Activated T-helper 1 cell treated with Interleukin-2 at 50 U/mL for 16 hours (primary cell): ENCODE results near the gene SPRY4.
"Not testable (repeated sequence)": the region's sequence is repeated elsewhere in the genome, so short reads cannot be mapped to it uniquely, and the experiment has no call there.

Source experiments
- DNase-seq: peaks from one replicate; pipeline ENCODE4 v3.0.0-alpha.2; 2020; ENCODE audit warnings: low read depth

SPRY4 gene, protein sequence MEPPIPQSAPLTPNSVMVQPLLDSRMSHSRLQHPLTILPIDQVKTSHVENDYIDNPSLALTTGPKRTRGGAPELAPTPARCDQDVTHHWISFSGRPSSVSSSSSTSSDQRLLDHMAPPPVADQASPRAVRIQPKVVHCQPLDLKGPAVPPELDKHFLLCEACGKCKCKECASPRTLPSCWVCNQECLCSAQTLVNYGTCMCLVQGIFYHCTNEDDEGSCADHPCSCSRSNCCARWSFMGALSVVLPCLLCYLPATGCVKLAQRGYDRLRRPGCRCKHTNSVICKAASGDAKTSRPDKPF

GRCh38 chr5:142324871-142325724, at the start of gene SPRY4:
TSS of gene SPRY4 (minus strand) at chr5:142325021. CDS start at chr5:142315108, 9,913 bp downstream.
- DNase-seq: peak; percentile 69

DNA sequence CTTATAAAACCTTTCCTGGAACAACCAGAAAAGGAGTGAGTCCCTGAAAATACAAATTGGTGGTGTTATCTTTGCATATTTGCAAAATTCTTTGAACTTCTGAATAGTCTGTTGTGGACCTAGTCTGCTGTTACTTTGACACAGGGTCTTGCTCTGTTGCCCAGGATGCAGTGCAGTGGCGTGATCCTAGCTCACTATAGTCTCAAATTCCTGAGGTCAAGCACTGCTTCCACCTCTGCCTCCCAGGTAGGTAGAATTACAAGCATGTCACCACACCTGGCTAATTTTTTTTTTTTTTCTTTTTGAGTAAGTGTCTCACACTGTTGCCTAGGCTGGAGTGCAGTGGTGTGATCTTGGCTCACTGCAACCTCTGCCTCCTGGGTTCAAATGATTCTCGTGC, 43.7 kb upstream of the SPRY4 start:
- DNase-seq: no peak

- no peak for DNase-seq
Observed at GRCh38 chr5:142366007-142366406, 41.2 kb upstream of the SPRY4 start.

DNA sequence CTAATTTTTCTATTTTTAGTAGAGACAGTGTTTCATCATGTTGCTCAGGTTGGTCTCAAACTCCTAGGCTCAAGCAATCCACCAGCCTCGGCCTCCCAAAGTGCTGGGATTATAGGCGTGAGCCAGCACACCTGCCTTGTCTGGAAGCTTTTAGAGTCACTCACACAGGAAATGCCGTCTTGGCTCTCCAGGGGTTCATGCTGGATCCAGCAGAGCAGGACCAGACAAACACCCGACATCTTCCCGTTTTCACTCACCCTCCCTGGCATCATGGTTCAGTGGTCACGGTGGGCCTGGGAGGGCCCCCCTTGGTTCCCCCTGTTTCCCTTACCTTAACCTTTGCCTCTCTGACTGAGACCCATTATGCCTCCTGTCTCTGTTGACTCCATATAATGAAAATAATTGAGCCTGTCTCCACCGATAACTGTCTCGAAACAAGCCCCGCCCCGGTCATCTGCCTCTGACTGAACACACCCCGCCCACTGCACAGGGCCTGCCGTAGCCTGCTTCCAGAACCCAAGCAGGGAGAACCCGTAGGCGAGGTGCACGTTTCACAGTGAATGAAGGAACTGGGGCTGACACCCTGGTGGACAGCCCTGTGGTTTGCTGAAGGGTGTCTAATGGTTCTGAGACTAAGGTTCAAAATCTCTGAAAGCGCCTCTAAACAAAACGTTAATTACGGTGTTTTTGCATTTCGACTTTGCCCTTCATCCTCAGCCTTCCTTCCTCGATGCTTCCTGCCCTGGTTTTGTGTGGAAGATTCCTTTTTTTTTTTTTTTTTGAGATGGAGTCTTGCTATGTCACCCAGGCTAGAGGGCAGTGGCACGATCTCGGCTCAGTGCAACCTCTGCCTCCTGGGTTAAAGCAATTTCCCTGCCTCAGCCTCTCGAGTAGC, 39.7 kb upstream of the SPRY4 start:
- DNase-seq: no peak

DNA sequence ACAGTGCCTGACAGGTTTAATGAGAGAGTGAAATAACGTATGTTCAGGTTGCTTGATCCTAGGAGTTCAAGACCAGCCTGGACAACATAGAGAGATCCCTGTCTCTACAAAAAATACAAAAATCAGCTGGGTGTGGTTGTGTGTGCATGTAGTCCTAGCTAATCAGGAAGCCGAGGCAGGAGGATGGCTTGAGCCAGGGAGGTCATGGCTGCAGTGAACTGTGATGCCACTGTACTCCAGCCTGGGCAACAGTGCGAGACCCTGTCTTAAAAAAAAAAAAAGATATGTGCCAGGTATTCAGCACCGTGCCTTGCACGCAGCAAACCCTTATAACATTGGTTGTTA, 38.8 kb upstream of the SPRY4 start:
- DNase-seq: no peak

DNA sequence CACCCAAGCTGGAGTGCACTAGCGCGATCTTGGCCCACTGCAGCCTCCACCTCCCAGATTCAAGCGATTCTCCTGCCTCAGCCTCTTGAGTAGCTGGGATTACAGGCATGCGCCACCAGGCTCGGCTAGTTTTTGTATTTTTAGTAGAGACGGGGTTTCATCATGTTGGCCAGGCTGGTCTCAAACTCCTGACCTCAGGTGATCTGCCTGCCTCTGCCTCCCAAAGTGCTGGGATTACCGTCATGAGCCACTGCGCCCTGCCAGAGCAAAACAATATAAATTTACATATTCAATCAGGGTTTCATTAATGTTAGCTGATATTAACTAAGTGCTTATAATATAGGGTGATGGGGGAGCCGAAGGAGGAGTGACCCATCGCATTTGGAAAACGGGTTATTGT, 37.4 kb upstream of the SPRY4 start:
- not testable (repeated sequence) for DNase-seq

GRCh38 chr5:142360607-142361120, 35.8 kb upstream of the SPRY4 start:
- DNase-seq: no peak

DNA sequence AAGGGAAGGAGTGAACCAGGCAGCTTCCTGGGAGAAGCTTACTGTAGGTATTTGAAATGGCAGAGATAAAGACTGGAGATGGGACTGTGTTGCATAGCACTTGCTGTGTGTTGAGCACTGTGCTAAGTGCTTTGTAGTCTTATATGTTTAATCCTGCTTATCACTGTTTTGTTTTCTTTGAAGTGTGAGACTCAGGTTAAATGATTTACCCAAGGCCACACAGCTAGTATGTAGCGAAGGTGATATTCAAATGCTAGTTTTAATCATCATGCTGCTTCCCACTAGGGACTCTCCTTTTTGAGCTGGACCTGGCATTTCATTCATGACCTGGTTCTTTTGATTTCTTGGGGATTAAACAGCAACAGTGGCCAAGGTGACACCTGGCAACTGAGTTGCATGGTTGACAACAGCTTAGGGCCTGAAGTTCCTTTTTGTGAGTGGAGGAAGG, 35.3 kb upstream of the SPRY4 start:
- no peak for DNase-seq

DNA sequence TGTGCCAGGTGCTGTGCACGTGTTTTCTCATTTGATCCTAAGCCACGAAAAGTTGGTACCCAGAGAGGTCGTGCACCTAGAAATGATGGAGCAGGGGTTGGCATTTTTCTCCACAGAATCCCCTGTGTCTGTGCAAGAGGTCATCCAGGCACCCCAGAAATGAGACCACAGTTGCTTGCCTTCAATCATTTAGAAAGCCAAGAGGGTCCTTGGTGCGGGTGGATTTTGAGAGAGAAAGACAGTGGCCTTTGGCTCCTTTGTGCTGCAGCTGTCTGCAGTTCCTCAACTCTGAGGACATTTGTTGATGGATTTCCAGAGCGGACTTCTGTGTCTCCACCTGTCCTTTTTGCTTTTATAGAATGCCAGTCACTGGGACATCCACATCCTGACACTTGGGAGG, 33.8 kb upstream of the SPRY4 start:
- no peak for DNase-seq

GRCh38 chr5:142358121-142358520, 33.3 kb upstream of the SPRY4 start:
- DNase-seq: no peak

- no peak for DNase-seq
Observed at GRCh38 chr5:142357469-142358090, 32.8 kb upstream of the SPRY4 start.

DNA sequence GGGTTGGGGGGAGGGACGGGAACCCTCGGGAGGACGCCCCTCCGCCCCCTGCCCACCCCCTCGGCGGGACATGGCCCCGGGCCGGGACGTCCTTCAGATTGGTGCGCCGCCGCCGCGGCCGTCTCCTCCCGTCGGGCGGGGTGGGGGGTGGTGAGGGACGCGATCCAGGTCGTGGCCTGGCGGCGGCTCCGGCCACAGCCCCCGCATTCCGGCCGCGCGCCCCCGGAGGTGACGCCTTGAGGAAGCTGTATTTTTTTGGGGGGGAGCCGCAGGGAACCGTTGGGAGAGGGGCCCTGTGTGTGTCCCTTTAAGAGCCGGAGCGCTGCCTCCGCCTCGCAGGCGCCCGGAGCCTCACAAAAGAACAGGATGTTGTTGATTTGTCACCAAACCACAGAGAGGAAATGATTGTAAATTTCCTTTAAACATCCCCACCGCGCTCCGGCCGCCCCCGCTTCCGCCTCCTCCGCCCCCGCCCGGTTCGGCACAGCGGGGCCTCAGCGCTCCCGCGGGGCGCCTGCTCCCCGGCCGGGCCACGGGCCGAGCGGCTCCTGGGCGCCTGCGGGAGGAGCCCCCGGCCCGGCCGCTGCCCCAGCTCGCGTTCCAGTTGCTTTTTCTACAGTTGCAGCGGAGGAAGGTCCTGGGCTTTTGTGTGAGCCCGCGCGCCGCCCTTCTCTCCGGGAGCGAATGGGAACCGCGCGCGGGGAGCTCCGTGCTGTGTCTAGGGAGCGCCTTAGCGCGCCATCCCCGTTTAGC, 32.1 kb upstream of the SPRY4 start:
- DNase-seq: peak; percentile 77

GRCh38 chr5:142356349-142356715, 31.5 kb upstream of the SPRY4 start:
- DNase-seq: no peak

GRCh38 chr5:142353071-142353472, 28.3 kb upstream of the SPRY4 start:
- no peak for DNase-seq

DNA sequence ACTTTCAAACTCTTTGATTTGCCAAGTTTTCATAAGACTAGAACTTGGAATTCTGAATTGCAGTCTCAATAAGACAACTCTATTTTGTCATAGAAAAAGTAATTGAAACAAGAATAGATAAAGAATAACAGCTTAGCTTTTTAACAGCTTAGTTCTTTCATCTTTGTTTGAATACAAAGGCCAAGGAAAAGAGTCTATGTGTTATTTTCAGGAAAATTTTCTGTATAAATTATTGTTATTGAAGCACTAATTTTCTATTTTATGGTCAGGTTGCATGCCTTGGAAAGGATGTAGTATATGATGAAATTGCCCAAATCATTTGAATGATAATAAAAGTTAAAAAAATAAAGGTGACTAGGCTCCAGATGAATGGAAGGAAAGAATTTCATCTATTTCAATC, 25.2 kb upstream of the SPRY4 start:
- no peak for DNase-seq

DNA sequence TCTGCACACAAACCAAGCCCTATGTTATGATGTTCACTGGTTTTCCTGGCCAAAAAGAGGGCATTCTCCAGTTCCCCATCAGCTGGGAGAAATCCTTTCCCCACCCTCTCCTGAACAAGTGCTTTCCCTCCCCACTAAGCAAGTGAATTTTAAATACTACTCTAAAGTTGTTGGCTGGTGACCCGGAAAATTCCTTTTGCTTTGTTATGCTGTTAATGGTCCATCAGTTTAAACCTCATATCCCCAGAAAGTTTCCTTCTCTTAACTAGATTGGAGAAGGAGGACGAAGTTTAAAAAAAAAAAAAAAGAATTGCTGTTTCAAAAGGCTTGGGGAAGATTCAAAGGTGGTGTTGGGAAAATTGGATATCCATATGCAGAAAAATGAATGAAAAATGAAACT, 21.9 kb upstream of the SPRY4 start:
- DNase-seq: no peak

DNA sequence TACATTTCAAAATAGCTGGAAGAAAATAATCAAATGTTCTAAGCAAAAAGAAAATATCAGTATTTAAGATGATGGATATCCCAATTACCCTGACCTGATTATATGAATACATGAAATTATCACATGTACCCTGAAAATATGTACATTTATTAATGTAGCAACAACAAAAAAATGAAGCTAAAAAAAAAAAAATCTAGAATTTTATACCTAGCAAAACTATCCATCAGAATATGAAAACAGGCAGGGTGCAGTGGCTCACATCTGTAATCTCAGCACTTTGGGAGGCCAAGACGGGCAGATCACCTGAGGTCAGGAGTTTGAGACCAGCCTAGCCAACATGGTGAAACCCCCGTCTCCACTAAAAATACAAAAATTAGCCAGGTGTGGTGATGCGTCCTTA, 20.1 kb upstream of the SPRY4 start:
- not testable (repeated sequence) for DNase-seq

DNA sequence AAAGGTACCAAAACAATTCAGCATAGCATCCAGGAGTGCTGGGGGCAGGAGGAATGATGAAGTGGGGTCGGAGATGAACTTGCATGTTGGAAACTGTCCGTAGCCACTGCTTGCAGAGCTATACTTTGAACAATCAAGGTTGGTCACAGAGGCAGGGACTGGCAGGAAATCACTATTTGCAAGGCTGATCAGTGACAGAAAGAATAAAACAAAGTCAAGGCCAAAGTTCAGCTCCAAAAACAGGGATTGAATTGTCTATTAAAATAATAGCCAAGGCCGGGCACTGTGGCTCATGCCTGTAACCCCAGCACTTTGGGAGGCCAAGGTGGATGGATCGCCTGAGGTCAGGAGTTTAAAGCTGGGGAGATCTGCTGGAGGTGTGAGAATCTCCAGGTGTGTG, 18.7 kb upstream of the SPRY4 start:
- no peak for DNase-seq

DNA sequence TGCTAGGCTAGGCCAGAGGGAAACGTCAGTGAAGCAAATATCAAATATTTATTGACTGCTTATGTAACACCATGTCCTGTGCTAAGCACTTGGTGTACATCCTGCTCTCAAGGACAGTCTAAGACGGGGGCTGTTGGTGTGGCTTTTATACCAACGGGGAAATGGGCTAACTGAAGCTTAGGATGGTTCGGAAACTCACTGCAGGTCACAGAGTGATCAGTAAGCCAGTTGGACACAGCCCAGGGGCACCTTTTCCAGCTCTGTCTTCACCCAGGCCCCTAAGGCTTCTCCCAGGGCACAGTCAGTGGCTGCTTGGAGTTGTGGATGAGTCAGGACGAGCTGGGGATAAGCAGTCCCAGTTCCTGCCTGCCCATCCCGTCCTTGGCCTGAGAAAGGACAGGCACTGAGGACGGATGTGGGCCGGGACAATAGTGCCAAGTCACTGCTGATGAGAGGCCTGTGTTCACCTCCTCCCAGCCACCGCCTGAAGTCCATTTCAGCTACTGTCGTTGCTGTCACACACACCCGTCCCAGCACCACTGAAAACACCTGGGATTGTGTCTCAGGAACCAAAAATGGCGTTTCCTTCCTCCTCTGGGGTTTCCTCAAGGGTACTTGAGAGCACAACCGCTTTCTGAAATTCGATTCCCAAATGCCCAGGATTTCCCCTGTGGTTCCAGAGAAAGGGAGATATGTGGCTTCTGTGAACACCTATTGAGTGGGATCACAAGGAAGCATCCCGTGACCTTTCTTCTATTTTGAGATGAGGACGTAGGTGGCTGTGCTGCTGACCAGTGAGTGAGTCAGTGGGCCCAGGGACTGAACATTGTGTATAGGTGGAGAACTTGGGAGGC, 17.5 kb upstream of the SPRY4 start:
- DNase-seq: no peak

DNA sequence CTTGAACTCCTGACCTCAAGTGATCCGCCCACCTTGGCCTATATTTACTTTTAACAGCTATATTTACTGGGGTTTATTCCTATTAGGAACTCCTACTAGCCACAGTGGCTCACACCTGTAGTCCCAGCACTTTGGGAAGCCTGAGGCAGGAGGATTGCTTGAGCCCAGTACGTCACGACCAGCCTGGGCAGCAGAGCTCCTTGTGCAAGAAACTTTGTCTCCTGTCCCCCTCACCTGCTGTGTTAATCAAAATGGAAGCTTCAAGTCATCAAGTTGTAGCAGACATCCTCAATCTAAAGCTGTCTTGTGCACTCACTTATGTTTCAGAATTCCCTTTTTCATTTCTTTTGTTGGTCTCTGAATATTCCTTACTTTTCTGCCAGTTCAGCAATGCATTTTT, 15.0 kb upstream of the SPRY4 start:
- DNase-seq: no peak
